SKM-1 (cell line): ENCODE results near the gene FRMD1.

Experiments
- DNase-seq: peaks from one replicate; lab custom pipeline; 2025; ENCODE audit not compliant: unreplicated experiment; lab: John Stamatoyannopoulos, UW

FRMD1 gene

GRCh38 chr6:168095716-168096250, 16.8 kb upstream of the FRMD1 start:
- DNase-seq: no peak

GRCh38 chr6:168095171-168095691, 16.2 kb upstream of the FRMD1 start:
- DNase-seq: no peak

DNA sequence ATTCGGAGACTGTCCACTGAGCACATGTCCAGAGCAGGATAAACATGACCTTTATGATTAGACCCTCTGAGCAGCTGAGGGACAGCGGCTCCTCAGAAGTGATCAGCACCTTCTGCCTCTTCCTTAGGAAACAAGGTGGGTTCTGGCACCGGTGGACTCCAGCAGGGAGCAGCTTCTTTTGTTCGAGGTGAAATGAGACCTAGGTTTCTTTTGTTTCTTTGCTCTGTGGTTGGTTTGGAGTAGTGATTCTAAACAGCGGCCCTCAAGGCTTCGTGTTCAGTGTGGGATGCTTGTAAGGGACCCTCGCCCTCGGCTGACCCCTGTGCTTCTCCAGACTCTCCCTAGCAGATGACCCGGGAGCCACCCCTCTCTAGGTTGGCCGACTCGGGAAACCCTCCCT, 14.6 kb upstream of the FRMD1 start:
- no peak for DNase-seq

DNA sequence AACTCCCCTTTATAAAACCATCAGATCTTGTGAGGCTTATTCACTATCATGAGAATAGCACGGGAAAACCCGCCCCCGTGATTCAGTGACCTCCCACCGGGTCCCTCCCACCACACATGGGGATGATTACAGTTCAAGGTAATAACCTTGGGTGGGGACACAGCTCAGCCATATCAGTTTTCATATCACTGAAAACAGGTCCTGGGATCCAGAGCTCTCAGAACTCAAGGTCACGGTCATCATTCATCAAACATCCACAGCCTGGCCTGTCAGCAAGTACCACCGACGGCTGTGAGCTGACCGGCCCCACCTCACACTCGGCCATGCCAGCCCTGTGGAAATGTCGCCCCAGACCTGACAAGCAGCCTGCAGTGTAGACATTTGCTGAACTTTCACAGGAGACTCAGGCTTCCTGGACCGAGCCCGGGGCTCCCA, 14.1 kb upstream of the FRMD1 start:
- DNase-seq: no peak

DNA sequence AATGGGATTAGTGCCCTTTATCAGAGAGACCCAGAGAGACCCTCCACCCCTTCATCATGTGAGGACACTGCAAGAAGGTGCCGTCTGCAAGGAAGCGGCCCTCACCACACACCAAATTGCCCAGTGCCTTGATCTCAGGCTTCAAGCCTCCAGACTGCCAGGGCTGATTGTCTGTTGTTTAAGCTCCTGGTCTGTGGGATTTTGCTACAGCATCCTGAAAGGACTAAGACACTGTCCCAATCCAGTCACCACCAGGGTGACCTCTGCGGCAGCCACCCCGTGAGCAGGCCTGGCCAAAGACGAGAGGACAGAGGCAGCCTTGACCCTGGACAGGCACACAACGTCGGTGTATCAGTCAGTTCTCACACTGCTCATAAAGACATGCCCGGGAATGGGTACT, 13.5 kb upstream of the FRMD1 start:
- DNase-seq: no peak

- DNase-seq: no peak
Observed at GRCh38 chr6:168091381-168092264, 12.6 kb upstream of the FRMD1 start.

GRCh38 chr6:168090706-168091105, 11.7 kb upstream of the FRMD1 start:
- no peak for DNase-seq

DNA sequence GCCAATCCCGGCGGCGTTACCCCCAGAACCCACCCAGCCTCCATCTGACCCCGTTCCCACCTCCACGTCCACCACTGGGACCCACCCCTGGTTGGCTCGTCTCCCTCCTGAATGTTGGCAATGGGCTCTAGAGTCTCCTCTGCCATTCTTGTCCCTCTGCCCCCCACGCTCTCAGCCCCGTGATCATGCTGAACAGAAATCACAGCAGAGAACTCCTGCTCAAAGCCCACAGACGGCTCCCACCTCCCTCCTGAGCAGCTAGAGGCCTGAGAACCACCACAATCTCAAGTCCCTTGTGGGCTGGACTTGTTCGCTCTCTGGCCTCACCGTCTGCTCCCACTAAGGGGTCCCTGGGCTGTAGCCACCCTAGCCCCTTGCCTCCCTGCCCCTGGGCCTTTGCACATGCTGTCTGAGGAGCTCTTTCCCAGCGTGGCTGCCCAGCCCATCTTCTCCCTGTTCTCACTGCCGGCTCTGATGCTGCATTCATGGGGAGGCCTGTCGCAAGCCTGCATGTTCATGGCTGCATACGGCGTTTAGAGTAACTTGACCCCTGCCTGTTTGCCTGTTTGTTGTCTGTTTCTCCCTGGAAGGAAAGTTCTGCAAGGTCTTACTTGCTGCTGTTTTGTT, 11.2 kb upstream of the FRMD1 start:
- no peak for DNase-seq

DNA sequence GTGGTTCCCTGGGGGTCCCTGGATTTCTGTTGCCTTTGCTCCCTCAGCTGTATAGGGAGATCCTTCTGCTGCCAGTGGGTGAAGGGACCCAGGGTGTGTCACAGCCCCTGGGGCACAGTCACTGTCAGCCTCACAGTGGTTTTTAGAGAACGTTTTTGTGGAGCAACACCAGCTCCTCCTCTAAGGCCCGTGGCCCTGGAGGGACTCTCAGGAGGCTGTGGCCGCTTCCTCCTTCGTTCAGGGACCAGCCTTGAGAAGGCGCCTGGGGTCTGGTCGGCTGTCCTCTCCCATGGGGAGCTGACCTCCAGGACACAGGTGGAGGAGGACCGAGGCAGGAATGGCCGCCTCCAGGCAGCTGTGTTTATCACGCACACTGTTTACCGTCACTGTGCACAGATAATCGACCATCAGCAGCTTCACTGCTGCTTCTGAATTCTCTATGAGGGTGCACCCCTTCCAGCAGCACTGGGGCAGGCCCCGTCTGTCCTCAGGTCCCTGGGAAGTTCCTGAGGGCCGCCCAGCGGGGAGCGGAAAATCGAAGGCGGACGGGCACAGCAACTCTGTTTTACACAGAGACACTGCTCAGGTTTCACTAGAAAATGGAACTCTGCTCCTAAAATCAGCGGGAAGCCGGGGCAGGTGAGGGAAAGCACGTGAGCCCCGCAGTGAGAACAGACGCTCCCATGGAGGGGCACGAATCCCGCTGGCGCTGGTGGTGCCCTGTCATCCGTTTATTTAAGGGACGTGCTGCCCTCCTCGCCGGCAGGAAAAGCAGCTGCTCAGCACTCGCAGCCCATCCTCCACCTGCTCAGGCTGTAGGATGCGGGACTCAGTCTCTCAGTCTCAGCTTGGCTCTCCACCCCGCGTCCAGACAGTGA, 10.4 kb upstream of the FRMD1 start:
- no peak for DNase-seq

- no peak for DNase-seq
Observed at GRCh38 chr6:168088161-168089053, 9.4 kb upstream of the FRMD1 start.

- no peak for DNase-seq
Observed at GRCh38 chr6:168087436-168088160, 8.6 kb upstream of the FRMD1 start.

- DNase-seq: no peak
Observed at GRCh38 chr6:168086616-168087015, 7.6 kb upstream of the FRMD1 start.

DNA sequence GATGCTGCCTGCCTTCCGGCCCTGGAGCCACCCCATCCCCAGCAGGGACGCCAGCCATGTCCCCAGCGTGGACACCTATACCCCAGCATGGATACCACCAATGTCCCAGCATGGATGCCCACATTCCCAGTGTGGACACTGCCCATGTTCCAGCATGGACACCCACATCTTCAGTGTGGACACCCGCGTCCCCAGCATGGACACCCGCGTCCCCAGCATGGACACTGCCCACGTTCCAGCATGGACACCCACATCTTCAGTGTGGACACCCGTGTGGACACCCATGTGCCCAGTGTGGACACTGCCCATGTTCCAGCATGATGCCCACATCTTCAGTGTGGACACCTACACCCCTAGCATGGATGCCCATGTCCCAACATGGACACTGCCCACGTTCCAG, 7.1 kb upstream of the FRMD1 start:
- DNase-seq: no peak

- no peak for DNase-seq
Observed at GRCh38 chr6:168084465-168085160, 5.6 kb upstream of the FRMD1 start.

DNA sequence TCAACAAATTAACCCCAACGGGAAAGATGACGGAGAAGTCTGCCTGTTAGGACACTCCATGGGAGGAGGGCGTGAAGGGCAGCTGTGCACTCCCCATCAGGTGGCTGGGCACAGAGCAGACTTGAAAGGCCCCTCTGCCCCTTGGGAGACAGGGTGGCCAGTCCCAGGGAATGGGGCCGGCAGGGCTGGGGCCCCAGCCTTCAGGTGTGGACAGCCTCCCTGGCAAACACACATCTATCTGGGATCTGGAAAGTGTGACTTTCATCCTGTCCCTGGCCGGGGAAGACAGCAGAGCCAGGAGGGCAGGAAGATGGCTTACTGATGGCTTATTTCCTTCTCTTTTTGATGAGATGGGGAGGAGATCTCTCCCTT, 4.5 kb upstream of the FRMD1 start:
- no peak for DNase-seq

GRCh38 chr6:168082860-168083513, 4.0 kb upstream of the FRMD1 start:
- no peak for DNase-seq

DNA sequence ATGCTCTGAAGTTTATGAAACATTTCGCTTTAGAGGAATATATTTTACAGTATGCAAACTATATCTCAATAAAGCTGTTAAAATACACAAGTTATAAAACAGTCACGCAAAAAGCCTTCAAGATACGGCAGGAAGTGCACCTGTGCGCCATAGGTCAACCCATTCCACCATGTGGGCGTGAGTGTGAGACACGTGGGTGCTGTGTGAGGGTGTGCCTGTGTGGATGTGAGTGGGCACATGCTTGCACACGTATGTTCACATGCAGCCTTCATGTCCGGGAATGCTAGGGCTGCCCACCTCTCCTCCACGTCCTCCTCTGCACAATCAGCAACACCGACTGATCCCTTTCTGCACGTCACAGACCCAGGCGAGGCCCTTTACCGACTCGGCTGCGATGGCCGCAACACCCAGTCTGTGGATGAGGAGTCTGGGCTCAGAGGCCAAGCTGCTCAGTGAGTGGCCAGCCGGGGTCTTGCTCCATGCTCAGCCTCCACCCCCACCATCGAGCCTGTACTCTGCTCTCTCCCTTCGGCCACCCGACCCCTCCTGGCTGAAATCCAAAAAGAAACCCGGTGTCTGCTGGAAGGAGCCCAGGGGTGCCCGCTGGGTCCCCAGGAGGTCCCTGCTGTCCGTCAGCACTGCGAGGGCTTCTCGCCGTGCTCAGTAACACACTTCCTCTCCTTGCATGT, 3.0 kb upstream of the FRMD1 start:
- no peak for DNase-seq
